Left cardiac atrium (tissue), 4 donors: ENCODE data around the gene CHPF2. TPM values are rescaled to one million over a fixed set of nuclear protein-coding genes. Genes with fewer than 3 reads are reported as not detected.

Experiments used
- ATAC-seq, 2 donors: fragments of 200-7000 bp; cut with Tn5 transposase; one replicate each; pipeline ENCODE4 v1.9.1; 2020; ENCODE audit warnings: mild to moderate bottlenecking in 2 of 2, moderate library complexity in 2 of 2
- DNase-seq: peaks from one replicate; pipeline ENCODE4 v3.0.0-alpha.2; 2020
- intact Hi-C, 2 donors: fragments of 100-400 bp; cut with DNase I; formaldehyde crosslinking; loops; one replicate each; pipeline versions ENCODE4 v1.14.1 to v1.15.1; 2022 to 2023
- total RNA-seq, 2 donors: library from RNA; stranded (reverse); fragmentation: NEBNext Ultra II Directional; extraction: Animal tissue kit (Norgen Biotek cat#: 25700); gene quantifications; one replicate each; pipeline ENCODE4 v1.2.1, GENCODE V29; 2021
- donor health status: DM: no; HTN: yes; CAD: no.
- donor health status: DM: no; HTN: yes; CAD: no; lungs with severe emphysema.
- donor health status: DM: yes; HTN: yes; CAD: no.
- donor health status: Dilated cardiomyopathy.

CHPF2 gene
- total RNA-seq, 2 donors from 2014 or later = 15.0 to 34.5 TPM

GRCh38 chr7:151252561-151252835 lies 20.2 kb downstream of the CHPF2 start:
- DNase-seq (no peak), ATAC-seq (no peak)

GRCh38 chr7:151252961-151253711 lies 20.9 kb downstream of the CHPF2 start:
- ATAC-seq (no peak), DNase-seq (no peak)

More at GRCh38 chr7:151252561-151252835, 20.2 kb downstream of the CHPF2 start:
- intact Hi-C loops = no loop called here

DNA sequence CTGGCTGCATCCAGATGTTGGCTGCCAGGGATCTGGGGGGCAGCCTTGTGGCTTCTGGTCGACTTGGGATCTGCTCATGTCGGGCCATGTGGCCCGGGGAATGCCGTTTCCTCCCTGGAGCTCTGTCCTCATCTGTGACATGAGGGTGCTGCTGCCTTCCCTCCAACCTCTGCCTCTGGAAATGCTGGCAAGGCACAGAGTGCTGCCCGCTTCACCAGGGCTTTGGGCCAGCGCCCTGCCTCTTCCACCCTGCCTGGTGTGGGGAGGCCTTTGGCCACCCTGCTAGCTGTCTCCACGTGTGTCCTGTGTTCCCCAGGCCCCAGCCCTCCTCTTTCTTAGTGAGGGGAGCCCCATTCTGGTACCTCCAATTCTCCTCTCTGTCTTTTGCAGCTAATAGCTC lies 22.0 kb downstream of the CHPF2 start:
- intact Hi-C loops = no loop called here
- ATAC-seq = peak; percentile 5 to 24
- DNase-seq = no peak

More at GRCh38 chr7:151252961-151253711, 20.9 kb downstream of the CHPF2 start:
- intact Hi-C loops = no loop called here

DNA sequence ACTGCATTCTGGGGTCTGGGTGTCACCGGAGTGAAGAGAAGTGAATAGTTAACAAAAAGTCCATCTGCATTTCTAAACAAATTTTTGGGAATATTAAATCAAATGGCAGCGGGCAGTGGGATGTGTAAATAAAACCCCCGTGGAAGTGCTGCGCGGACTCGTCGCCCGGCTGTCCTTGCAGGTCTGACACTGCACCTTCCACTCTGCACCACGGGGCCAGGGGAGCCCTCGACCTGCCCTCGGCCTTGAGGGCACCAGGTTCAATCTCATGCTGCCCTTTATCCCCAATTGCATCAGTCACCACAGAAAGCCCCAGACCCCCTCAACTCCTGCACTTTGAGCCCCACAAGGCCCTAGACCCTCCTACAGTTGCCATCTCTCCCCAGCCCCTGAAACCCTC lies 22.6 kb downstream of the CHPF2 start:
- no peak for DNase-seq
- ATAC-seq = no peak

DNA sequence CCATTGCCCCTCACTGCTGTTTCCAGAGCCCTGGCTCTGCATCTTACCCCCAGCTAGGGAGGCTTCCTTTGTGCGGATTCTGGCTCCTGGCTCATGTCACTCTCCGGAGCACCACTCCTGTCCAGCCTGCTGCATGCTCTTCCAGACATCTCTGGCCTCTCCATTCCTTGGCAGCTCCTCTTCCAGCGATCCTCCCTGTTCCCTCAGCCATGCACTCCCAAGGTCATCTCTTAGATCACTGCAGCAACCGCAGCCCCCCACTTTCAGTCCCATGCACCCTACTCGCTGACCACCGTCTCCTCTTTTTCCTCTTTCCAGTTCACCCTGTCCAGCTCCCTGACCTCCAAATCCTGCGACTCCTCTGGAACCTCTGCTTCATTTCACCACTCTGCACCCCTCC lies 23.1 kb downstream of the CHPF2 start:
- DNase-seq = no peak
- no peak for ATAC-seq
- intact Hi-C loops = no loop called here

More for the DNA sequence above, 22.6 kb downstream of the CHPF2 start:
- intact Hi-C loops = no loop called here

DNA sequence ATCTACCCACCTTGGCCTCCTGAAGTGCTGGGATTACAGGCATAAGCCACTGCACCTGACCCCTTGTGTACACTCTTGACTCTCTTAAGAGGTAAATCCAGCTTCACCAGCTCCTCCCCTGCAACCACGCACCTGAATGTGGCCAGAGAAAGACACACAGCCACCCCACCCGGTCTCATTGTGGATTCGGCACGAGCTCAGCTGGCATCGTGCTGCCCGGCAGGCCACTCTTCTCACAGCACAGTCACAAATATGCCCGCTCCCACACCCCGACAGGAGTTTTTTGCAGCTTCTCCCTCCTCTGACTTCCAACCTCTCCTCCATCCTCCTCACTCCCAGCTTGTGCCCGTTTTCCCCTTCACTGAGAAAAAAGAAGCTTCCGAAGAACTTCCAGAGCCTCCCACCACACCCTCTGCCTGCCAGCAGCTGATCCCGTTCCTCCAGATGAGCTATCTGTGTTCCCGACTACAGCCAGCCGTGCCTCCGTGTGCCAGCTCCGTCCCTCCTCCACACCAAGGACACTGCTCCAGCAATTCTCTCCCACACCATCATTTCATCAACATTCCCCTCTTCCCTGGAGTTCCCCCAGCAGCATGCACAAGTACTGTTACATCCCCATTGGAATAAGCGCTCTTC lies 24.2 kb downstream of the CHPF2 start:
- no peak for DNase-seq
- ATAC-seq = peak; percentile 16 to 20
- intact Hi-C loops = no loop called here

GRCh38 chr7:151257990-151258389 lies 25.7 kb downstream of the CHPF2 start:
- ATAC-seq (no peak), DNase-seq (no peak)
- intact Hi-C loops = no loop called here

GRCh38 chr7:151260471-151260870 lies 28.2 kb downstream of the CHPF2 start:
- intact Hi-C loops = no loop called here
- DNase-seq (no peak), ATAC-seq (no peak)

DNA sequence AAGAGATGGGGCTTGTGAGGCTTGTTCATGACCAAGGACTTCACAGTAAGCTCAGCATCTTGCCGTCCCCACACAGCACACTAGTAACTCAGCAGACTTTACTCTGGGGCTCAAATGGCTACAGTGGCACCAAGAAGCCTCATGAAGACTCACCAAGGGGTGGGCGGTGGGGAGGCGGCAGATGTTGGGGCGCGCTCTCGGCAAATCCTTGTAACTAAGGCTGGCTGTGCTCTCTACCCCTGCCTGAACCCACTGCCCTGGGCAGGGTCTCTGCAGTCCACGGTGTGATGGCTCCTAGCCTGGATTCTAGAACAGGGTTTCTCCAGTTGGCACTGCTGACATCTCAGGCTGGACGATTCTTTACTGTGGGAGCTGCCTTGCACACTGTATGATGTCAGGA lies 28.6 kb downstream of the CHPF2 start:
- intact Hi-C loops = no loop called here
- no peak for DNase-seq

GRCh38 chr7:151261529-151261928 lies 29.2 kb downstream of the CHPF2 start:
- ATAC-seq (peak; percentile 73 to 82), DNase-seq (no peak)
- intact Hi-C loops = no loop called here

More for the DNA sequence above, 28.6 kb downstream of the CHPF2 start:
- ATAC-seq = no peak

- intact Hi-C loops = no loop called here
- ATAC-seq (no peak), DNase-seq (no peak)
Measured at GRCh38 chr7:151264615-151265014, 32.3 kb downstream of the CHPF2 start.

- DNase-seq (no peak), ATAC-seq (no peak)
- intact Hi-C loops = no loop called here
Measured at GRCh38 chr7:151265351-151265931, 33.2 kb downstream of the CHPF2 start.

DNA sequence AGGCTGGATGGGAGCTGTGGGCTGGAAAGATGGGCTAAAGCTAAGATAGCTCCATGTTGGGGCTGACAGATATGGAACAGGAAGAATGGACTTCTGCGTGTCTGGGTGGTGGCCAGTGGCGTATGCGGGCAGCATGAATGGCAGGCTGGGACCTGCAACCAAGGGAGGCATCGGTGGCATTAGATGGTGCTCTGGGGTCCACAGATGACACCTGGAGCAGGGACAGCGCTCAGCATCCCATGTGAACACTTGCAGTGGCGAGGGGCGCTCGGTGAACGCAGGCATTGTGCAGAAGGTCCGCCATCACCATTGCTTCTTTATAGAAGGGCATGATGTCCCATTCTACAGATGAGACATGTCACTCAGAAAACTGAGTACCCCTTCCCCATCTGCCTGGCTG lies 37.2 kb downstream of the CHPF2 start:
- intact Hi-C loops = no loop called here
- no peak for DNase-seq
- no peak for ATAC-seq

DNA sequence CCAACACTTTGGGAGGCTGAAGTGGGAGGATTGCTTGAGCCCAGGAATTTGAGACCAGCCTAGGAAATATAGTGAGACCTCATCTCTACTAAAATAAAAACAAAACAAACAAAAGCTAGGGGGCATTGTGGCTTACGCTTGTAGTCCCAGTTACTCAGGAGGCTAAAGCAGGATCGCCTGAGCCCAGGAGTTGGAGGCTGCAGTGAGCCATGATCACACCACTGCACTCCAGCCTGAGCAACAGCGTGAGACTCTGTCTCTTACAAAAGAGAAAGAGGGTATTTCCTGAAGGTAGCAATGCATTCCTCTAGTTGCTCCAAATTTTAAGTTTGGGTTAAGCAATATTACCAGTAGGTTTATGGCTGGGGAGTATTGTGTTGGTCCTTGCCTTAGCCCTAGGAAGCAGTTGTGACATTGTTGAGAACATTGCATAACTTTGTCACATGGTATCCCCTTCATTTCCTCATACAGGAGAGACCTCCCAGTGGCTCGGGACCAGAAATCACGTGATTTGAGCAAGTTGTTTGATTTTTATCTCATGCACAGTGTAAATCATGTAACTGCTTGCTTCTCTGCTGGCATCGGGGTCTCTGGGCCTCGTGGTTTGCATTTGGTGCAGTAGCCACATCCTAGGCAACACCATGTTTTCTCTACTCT lies 39.5 kb downstream of the CHPF2 start:
- intact Hi-C loops = no loop called here
- DNase-seq (no peak), ATAC-seq (peak in 1 of 2 donors; percentile 53)

GRCh38 chr7:151272405-151272804 lies 40.1 kb downstream of the CHPF2 start:
- DNase-seq (no peak), ATAC-seq (peak in 1 of 2 donors; percentile 13)
- intact Hi-C loops = no loop called here

- ATAC-seq (peak; percentile 32 to 63), DNase-seq (peak; percentile 61)
- intact Hi-C loops = no loop called here
Measured at GRCh38 chr7:151272877-151273276, 40.6 kb downstream of the CHPF2 start.

DNA sequence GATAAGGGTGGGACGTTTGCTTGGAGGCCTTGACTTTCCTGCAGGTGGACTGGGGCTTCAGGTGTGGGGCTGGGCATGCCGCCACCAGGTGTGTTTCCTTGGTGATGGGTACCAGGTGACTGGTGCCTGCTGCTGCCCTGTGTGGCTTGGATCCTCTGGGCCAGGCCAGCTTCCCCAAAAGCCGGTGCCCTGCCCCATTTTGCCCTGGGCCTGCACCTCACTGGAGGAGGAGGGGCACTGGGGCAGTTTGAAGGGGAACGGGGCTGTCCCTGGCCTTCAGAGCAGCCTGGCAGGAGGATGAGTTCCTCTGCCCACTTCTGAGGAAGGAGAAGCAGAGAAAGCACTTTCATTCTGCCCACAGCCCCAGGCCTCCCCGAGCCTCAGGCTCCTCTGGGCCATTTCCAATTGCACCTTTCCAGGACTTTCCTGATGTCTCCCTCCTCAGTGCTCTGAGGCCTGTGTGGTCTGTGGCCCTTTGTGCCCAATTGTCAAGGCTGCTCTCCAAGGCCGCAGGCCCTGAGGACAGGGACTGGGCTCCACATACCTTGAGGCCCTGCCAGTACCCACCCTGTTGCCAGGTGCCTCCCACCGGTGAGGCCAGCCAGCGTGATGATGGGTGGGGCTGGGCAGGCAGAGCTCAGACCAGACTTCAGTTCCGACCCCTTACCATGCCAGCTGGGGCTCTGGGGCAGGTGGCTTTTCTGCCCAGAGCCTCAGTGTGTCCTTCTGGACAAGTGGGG lies 41.5 kb downstream of the CHPF2 start:
- intact Hi-C loops = no loop called here
- ATAC-seq (no peak), DNase-seq (no peak)

GRCh38 chr7:151274396-151274795 lies 42.1 kb downstream of the CHPF2 start:
- intact Hi-C loops = no loop called here
- ATAC-seq = no peak
- DNase-seq = no peak
